ENCODE data around the gene SYT14.
"Not testable (repeated sequence)": the region's sequence is repeated elsewhere in the genome, so short reads cannot be mapped to it uniquely, and the experiment has no call there.

Gene SYT14

GRCh38 chr1:209937996-209938959 is at the start of gene SYT14:
SYT14 (plus strand) TSS chr1:209938217; CDS start chr1:209938265, 48 bp downstream.
- DNase-seq: no peak

DNA sequence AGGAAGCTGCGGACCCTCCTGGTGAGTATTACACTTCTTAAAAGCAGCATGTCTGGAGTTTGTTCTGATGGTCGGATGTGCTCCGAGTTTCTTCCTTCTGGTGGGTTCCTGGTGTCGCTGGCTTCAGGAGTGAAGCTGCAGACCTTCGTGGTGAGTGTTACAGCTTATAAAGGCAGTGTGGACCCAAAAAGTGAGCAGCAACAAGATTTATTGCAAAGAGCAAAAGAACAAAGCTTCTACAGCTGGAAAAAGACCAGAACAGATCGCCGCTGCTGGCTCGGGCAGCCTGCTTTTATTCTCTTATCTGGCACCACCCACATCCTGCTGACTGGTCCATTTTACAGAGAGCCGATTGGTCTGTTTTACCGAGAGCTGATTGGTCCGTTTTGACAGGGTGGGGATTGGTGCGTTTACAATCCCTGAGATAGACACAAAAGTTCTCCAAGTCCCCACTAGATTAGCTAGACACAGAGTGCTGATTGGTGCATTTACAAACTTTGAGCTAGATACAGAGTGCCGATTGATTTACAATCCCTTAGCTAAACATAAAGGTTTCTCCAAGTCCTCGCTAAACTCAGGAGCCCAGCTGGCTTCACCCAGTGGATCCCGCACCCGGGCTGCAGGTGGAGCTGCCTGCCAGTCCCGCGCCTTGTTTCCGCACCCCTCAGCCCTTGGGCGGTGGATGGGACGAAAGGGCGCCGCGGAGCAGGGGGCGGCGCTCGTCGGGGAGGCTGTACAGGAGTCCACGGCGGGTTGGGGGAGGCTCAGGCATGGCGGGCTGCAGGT is 49.5 kb upstream of the SYT14 start:
- not testable (repeated sequence) for DNase-seq

DNA sequence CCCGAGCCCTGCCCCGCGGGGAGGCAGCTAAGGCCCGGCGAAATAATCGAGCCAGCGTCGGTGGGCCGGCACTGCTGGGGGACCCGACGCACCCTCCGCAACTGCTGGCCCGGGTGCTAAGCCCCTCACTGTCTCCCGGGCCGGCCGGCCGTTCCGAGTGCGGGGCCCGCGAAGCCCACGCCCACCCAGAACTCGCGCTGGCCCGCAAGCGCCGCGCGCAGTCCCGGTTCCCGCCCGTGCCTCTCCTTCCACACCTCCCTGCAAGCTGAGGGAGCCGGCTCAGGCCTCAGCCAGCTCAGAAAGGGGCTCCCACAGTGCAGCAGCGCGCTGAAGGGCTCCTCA is 49.0 kb upstream of the SYT14 start:
- no peak for DNase-seq

- no peak for DNase-seq
These were observed 47.2 kb upstream of the SYT14 start for GRCh38 chr1:209890641-209891330.

DNA sequence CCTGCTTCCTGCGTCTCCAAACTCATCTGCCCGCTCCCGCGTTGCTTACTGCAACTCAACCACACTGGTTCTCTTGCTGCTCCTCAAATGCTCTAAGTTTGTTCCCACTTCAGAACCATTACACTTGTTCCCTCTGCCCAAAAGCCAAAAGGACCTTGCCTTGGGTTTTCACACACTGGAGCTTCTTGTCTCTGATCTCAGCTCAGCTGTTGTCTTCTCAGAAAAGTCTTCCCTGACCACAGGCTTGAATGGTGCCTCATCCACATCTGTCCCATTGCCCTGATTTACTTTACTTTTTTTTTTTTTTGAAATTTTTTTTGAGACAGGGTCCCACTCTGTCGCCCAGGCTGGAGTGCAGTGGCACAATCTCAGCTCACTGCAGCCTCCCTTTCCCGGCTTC is 44.3 kb upstream of the SYT14 start:
- DNase-seq: no peak

DNA sequence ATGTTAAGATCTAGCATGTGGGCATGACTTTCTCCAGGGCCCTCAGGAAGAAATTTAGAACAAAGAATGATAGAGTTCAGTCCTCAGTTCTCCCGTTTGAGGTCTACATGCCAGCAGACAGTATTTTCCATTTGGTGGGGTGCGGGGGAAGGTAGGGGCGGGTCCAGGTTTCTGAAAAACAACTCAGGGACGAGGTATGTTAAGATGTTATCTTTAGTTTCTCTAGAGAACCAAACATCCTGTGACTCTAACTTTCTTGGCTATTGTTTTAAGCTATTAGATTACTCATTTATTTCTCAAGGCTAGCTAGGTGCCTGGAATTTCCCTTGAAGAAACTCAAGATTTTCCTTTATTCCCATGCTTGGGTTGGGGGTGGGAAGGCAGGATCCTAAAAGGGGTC is 42.3 kb upstream of the SYT14 start:
- DNase-seq: no peak

DNA sequence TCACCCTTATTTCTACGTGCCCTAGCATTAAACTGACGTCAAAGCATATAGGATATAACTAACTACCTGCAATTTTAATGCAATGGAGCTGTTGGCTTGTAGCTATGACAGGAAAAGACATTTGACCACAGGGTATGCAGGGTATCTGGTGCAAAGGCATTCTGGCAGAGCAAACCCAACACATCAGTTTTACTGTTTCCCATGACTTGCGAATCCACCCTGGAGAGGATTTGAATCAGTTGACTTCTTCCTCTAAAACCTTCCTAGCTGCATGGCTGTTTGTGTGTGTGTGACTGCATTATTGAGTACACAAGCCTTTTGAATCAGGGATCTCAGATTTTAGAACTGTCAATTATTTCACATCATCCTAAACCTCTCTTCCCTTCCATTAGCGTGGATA is 41.7 kb upstream of the SYT14 start:
- no peak for DNase-seq

DNA sequence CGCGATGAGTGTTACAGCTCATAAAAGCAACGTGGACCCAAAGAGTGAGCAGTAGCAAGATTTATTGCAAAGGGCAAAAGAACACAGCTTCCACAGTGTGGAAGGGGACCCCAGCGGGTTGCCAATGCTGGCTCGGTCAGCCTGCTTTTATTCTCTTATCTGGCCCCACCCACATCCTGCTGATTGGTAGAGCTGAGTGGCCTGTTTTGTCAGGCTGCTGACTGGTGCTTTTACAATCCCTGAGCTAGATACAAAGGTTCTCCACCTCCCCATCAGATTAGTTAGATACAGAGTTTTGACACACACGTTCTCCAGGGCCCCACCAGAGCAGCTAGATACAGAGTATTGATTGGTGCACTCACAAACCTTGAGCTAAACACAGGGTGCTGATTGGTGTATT is 39.7 kb upstream of the SYT14 start:
- DNase-seq: not testable (repeated sequence)

DNA sequence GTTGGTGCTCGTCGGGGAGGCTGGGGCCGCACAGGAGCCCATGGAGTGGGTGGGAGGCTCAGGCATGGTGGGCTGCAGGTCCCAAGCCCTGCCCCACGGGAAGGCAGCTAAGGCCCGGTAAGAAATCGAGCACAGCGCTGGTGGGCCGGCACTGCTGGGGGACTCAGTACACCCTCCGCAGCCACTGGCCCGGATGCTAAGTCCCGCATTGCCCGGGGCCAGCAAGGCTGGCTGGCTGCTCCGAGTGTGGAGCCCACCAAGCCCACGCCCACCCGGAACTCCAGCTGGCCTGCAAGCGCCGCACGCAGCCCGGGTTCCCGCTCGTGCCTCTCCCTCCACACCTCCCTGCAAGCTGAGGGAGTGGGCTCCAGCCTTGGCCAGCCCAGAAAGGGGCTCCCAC is 39.2 kb upstream of the SYT14 start:
- DNase-seq: not testable (repeated sequence)

DNA sequence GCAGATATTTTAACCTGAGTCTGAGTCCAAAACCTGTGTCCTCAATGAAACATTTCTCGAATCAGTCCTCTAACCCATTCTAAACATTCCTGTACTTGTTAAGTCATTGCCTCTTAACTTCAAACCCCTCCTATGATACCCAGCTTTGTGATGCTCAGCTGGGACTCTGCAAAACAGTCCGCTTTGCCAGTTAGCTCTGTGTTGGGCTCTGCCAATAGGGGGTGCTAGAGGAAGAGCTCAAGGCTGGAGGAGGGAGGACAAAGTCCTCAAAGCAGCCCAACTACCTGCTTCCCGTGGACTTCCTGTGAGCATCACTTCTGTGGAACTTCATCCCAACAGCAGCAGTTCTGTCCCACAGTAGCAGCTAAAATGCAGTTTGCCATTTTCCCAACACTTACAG is 38.1 kb upstream of the SYT14 start:
- no peak for DNase-seq

DNA sequence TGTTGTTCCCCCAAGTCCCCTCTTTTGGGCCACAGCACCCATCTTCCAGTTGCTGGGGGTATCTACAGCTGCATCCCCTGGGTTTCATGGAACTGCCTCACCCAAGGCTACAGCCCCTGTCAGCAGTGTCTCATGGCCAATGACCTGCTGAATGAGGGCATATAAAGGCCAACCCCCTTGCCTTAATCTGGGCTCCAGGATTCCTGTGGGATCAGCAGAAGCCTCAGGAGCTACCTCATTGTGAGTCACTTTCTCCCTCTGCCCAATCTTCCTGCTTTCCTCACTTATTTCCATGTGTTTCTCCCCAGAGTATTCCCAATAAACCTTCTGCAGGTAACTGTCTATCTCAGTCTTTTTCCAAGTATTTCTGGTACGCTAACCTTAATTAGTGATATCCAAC is 37.3 kb upstream of the SYT14 start:
- DNase-seq: no peak

- no peak for DNase-seq
These were observed 36.8 kb upstream of the SYT14 start for GRCh38 chr1:209901211-209901610.

DNA sequence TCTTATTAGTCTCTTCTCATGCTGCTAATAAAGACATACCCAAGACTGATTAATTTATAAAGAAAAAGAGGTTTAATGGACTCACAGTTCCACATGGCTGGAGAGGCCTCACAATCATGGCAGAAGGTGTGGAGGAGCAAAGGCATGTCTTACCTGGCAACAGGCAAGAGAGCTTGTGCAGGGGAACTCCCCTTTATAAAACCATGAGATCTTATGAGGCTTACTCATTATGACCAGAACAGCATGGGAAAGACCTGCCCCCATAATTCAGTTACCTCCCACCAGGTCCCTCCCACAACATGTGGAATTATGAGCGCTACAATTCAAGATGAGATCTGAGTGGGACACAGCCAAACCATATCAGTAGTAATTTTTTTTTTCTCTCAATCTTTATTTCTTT is 33.2 kb upstream of the SYT14 start:
- not testable (repeated sequence) for DNase-seq

GRCh38 chr1:209911746-209912145 is 26.3 kb upstream of the SYT14 start:
- DNase-seq: no peak

GRCh38 chr1:209912306-209912705 is 25.7 kb upstream of the SYT14 start:
- no peak for DNase-seq

GRCh38 chr1:209919637-209920036 is 18.4 kb upstream of the SYT14 start:
- DNase-seq: not testable (repeated sequence)

DNA sequence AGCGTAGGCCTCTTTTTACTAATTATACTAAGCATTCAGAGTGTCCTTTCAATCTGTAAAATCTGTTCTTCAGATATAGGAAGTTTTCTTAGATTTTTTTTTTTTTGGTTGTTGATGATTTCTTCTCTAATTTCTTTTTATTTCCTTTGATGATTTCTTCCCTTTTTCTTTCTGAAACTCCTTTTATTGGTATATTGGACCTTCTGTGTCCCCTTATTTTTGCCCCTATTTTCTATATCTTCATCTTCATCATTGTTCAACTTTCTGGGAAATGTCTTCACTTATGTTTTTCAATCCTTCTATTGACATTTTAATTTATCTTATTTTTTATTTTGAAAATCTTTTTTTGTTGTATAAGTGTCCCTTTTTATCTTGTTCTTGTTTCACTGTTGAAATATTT is 17.2 kb upstream of the SYT14 start:
- no peak for DNase-seq

- no peak for DNase-seq
These were observed 13.6 kb upstream of the SYT14 start for GRCh38 chr1:209924390-209924789.

DNA sequence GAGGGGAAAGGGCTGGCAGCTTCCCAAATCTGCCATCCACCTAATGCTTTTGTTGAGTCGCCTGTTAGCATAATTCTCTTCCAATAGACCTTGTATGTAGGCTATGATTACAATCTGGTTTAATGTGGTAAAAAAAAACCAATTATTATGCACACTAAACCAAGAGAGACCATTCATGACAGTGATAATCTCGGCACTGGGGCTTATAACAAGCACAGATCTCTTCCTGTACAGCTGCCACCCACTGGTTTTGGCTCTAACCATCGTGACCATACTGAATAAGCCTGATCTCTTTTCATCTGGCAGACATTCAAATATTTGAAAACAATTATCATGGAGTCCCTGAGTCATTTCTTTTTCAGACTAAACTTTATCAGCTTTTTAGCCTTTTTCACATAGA is 12.0 kb upstream of the SYT14 start:
- DNase-seq: no peak

GRCh38 chr1:209927466-209927865 is 10.6 kb upstream of the SYT14 start:
- no peak for DNase-seq

DNA sequence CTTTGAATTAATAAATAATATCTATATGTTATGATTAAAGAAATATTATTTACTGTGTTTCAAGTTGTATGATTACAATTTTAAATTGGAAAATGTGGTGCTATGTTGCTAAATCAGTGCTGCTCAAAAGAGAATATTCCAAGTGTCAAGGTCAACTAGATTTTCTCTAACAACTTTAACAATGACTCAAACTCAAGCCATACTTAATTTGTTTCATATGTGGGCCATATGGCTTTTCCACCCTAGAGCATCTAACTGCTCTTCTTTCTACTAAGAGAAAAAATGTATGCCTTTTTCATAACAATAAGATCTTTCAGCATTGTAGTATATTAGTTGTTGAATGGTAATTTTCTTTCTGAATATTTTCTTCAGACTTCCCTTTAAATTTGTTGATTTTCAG is 8.3 kb upstream of the SYT14 start:
- DNase-seq: no peak

DNA sequence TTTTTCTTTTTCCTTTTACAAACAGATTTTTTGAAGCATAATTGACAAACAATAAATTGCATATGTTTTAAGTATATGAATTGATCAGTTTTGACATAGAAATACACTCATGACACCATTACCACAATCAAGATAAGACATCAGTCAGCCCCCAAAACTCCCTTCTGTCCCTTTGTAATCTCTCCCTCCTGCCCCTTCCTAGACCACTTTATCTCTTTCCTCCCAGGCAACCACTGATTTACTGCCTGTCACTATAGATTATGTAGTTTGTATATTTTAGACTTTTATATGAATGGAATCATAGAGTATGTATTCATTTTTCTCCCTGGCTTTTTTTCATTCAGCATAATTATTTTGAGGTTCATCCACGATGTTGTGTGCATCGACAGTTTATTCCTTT is 6.9 kb upstream of the SYT14 start:
- no peak for DNase-seq

DNA sequence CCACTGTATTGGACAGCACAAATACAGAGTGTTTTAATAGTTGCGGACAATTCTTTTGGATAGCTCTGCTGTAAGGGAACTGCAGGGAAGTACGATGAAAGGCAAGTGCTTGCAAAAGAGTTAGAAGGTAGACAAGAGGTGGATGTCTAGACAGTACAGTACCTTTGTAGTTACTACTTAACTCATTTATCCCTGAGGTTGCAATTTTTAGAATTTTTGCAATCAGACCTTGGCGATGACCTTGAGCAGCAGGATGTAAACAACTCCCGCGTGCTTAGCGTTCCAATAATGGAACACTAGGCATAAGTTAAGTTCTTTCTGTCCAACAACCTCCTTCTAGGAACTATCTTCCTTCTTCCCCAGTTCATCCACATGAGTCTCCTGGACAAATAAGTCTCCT is 1.9 kb upstream of the SYT14 start:
- no peak for DNase-seq

DNA sequence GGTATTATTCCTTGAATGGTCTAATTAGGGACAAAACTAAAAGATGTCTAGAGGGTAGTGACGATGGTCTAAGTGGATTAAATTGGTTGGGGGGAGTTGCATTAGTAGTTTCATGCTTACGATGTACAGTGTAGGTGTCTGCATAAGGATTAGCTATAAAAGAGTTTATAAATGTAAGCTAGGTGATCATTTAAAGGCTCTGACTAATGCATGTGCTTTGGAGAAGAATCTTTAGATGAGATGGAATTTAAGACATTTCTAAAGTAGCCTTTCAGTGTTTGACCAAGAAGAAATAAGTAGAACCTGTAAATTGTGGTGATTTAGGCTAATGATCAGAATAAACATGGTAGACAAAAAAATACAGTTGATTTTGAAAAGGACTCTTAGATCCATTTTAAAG is 7.4 kb downstream of the SYT14 start:
- no peak for DNase-seq
